ENCODE measurements around the gene CRX. TPM values are rescaled to one million over a fixed set of nuclear protein-coding genes. Genes with fewer than 3 reads are reported as not detected.

The CRX gene
- total and polyA plus RNA-seq, 4 donors = 0.04 TPM; not detected in 3

DNA sequence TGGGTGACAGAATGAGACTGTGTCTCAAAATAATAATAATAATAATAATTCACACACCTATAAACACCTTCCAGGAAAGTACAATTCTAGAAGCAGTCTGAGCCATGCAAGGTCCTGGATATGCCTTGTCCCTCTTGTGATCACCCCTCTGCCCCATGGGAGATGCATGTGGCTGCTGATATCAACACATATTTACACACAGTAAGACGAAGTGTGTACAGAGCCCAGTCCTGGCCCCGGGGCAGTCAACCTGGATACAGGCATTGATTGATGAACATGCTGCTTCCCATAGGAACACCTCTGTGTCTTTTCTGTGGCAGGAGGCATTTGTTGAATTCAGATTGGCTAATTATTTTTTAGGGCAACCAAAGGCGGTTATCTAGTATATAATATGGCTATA is 61.2 kb downstream of the CRX start:
- peak overlapping the region in 1 of 2 donors; percentile 62 for H3K27ac ChIP-seq (ENCODE audit: low read depth in 1 of 2, low read length in 2 of 2)
- peak overlapping the region in 1 of 2 donors; percentile 52 for H3K9ac ChIP-seq (ENCODE audit: low read depth in 1 of 2, low read length in 2 of 2)
- peaks cover 2 to 32% (median 13%) of the 10 kb centered on the region in 4 donors for H3K4me1 ChIP-seq (ENCODE audit: control insufficient read depth in 4 of 4, insufficient read depth in 4 of 4, low read length in 3 of 4)
- no peak for DNase-seq (ENCODE audit: low spot score)
- 52% methylated on average over 3 of the region's 3 CpGs for WGBS
- no peaks in the 10 kb centered on the region for H3K9me3 ChIP-seq (ENCODE audit: control insufficient read depth in 4 of 4, low read length in 3 of 4)
- peaks cover 0 to 36% (median 24%) of the 10 kb centered on the region in 4 donors for H3K36me3 ChIP-seq (ENCODE audit: control insufficient read depth in 4 of 4, insufficient read depth in 3 of 4, low read depth in 1 of 4, low read length in 3 of 4)
- peak overlapping the region in 2 of 3 donors; percentile 53 to 60 for H3K4me3 ChIP-seq (ENCODE audit: low read depth in 1 of 3, low read length in 3 of 3)
- no peaks in the 10 kb centered on the region for H3K27me3 ChIP-seq (ENCODE audit: control insufficient read depth in 4 of 4, insufficient read depth in 4 of 4, low read length in 3 of 4)
- TF ChIP-seq RXRA (IDR thresholded peaks at IDR 0.05) (peak in 1 of 2 donors; percentile 21), FOXA2 (IDR thresholded peaks at IDR 0.05) (peak; percentile 58), GABPA (IDR thresholded peaks at IDR 0.05 in 1 of 2, conservative IDR thresholded peaks at IDR 0.05 in 1 of 2) (no peak), JUND (IDR thresholded peaks at IDR 0.05) (peak in 1 of 2 donors; percentile 32), EGR1 (IDR thresholded peaks at IDR 0.05; ENCODE audit: low read depth in 2 of 2) (peak in 1 of 2 donors; percentile 22)
- TF ChIP-seq, protein P1, sequence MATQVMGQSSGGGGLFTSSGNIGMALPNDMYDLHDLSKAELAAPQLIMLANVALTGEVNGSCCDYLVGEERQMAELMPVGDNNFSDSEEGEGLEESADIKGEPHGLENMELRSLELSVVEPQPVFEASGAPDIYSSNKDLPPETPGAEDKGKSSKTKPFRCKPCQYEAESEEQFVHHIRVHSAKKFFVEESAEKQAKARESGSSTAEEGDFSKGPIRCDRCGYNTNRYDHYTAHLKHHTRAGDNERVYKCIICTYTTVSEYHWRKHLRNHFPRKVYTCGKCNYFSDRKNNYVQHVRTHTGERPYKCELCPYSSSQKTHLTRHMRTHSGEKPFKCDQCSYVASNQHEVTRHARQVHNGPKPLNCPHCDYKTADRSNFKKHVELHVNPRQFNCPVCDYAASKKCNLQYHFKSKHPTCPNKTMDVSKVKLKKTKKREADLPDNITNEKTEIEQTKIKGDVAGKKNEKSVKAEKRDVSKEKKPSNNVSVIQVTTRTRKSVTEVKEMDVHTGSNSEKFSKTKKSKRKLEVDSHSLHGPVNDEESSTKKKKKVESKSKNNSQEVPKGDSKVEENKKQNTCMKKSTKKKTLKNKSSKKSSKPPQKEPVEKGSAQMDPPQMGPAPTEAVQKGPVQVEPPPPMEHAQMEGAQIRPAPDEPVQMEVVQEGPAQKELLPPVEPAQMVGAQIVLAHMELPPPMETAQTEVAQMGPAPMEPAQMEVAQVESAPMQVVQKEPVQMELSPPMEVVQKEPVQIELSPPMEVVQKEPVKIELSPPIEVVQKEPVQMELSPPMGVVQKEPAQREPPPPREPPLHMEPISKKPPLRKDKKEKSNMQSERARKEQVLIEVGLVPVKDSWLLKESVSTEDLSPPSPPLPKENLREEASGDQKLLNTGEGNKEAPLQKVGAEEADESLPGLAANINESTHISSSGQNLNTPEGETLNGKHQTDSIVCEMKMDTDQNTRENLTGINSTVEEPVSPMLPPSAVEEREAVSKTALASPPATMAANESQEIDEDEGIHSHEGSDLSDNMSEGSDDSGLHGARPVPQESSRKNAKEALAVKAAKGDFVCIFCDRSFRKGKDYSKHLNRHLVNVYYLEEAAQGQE (IDR thresholded peaks at IDR 0.05) = peak; percentile 13
- TF ChIP-seq, protein P2, sequence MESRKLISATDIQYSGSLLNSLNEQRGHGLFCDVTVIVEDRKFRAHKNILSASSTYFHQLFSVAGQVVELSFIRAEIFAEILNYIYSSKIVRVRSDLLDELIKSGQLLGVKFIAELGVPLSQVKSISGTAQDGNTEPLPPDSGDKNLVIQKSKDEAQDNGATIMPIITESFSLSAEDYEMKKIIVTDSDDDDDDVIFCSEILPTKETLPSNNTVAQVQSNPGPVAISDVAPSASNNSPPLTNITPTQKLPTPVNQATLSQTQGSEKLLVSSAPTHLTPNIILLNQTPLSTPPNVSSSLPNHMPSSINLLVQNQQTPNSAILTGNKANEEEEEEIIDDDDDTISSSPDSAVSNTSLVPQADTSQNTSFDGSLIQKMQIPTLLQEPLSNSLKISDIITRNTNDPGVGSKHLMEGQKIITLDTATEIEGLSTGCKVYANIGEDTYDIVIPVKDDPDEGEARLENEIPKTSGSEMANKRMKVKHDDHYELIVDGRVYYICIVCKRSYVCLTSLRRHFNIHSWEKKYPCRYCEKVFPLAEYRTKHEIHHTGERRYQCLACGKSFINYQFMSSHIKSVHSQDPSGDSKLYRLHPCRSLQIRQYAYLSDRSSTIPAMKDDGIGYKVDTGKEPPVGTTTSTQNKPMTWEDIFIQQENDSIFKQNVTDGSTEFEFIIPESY (IDR thresholded peaks at IDR 0.05) = no peak
- TF ChIP-seq, protein P3, sequence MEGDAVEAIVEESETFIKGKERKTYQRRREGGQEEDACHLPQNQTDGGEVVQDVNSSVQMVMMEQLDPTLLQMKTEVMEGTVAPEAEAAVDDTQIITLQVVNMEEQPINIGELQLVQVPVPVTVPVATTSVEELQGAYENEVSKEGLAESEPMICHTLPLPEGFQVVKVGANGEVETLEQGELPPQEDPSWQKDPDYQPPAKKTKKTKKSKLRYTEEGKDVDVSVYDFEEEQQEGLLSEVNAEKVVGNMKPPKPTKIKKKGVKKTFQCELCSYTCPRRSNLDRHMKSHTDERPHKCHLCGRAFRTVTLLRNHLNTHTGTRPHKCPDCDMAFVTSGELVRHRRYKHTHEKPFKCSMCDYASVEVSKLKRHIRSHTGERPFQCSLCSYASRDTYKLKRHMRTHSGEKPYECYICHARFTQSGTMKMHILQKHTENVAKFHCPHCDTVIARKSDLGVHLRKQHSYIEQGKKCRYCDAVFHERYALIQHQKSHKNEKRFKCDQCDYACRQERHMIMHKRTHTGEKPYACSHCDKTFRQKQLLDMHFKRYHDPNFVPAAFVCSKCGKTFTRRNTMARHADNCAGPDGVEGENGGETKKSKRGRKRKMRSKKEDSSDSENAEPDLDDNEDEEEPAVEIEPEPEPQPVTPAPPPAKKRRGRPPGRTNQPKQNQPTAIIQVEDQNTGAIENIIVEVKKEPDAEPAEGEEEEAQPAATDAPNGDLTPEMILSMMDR (IDR thresholded peaks at IDR 0.05; ENCODE audit: low read depth, low read length, missing input control) = no peak

DNA sequence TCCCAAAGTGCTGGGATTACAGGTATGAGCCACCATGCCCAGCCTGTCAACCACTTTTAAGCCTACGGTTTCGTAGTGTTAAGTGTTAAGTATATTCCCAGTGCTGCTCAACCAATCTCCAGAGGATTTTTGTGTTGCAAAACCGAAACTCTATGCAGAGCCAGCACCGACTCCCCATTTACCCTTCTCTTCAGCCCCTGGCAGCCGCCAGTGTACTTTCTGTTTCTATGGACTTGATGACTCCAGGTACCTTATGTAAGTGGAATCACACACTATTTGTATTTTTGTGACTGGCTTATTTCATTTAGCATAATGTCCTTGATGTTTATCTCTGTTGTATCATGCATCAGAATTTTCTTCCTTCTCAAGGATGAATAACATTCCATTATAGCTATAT is 63.3 kb downstream of the CRX start:
- no peaks in the 10 kb centered on the region for H3K27me3 ChIP-seq (ENCODE audit: control insufficient read depth in 4 of 4, insufficient read depth in 4 of 4, low read length in 3 of 4)
- H3K4me3 ChIP-seq (ENCODE audit: low read depth in 1 of 3, low read length in 3 of 3) = peak overlapping the region; percentile 60 to 88 (median 79)
- DNase-seq (ENCODE audit: low spot score) = no peak
- no peaks in the 10 kb centered on the region for H3K9me3 ChIP-seq (ENCODE audit: control insufficient read depth in 4 of 4, low read length in 3 of 4)
- H3K27ac ChIP-seq (ENCODE audit: low read depth in 1 of 2, low read length in 2 of 2) = peak overlapping the region; percentile 70 to 73
- H3K4me1 ChIP-seq (ENCODE audit: control insufficient read depth in 4 of 4, insufficient read depth in 4 of 4, low read length in 3 of 4) = peaks cover 2 to 32% (median 13%) of the 10 kb centered on the region in 4 donors
- H3K9ac ChIP-seq (ENCODE audit: low read depth in 1 of 2, low read length in 2 of 2) = peak overlapping the region; percentile 66 to 93
- TF ChIP-seq SP1 (IDR thresholded peaks at IDR 0.05) (peak; percentile 10), YY1 (IDR thresholded peaks at IDR 0.05) (no peak)
- WGBS = 36% methylated on average over 5 of the region's 5 CpGs
- H3K36me3 ChIP-seq (ENCODE audit: control insufficient read depth in 4 of 4, insufficient read depth in 3 of 4, low read depth in 1 of 4, low read length in 3 of 4) = peaks cover 0 to 24% (median 14%) of the 10 kb centered on the region in 4 donors
